ENCODE data around the gene TBC1D22A.

The TBC1D22A gene

GRCh38 chr22:46964773-46965550, 202.5 kb downstream of the TBC1D22A start:
- no peak for DNase-seq

DNA sequence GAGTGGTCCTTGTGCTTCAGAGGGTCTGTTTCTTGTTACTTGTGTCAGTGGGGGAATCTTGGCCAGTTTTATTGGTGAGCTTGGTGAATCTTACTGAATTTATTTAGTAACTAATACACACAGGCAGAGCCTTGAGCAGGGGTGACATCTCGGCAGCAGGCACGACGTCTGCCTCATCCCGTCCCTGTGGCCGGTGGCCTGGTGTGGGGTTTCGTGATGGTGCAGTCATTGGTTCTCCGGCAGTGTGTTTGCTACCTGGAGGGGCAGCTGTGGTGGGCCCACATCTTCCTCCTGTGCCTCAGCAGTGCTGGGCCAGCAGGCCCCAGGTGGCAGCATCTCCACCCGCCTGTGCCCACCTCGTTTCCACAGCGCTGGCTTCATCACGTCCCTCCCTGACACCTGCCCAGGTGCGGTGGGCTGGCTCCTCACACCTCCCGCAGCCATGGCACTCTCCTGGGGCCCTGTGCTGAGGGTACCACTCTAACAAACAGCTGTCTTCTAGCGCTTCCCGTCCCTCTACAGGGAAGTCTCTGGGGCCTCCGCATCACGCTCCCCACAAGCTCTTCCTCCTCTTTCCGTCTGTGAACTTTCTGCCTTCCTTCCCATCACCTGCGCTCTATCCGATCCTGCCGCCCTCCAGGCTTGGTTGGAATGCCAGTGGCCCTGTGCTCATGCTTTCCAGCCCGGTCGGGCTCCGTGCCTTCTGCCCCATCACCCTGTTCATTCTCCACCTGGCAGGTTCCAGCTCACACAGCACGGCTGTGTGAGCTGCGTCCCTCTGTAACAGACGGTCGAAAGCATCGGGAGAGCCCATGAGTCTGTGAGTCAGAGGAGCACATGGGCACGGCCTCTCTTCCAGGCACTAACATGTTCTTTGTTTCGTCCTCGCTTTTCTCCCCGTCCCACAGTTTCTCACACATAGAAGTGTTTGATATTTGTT, 203.4 kb downstream of the TBC1D22A start:
- no peak for DNase-seq

- DNase-seq: no peak
Measured at GRCh38 chr22:46966495-46966845, 204.0 kb downstream of the TBC1D22A start.

GRCh38 chr22:46966846-46967245, 204.4 kb downstream of the TBC1D22A start:
- no peak for DNase-seq

- no peak for DNase-seq
Measured at GRCh38 chr22:46967445-46968358, 205.3 kb downstream of the TBC1D22A start.

GRCh38 chr22:46968359-46968740, 205.9 kb downstream of the TBC1D22A start:
- no peak for DNase-seq

DNA sequence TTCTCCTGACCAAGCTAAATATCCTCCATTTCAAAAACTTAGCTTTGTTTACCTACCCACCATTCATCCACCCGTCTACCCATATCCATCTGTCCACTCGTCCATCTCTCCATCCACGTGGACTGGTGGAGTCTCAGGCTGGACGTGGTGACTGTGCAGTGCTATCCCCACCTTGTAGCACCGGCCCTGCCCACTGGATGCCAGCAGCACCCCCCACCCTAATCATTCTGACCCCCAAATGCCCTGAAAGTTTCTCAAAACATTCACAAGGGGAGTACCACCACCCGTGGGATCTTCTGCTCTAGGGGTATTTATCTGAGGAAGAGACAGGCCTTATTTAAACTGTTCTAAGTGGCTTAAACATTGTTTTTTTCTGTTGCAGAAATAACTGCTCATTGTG, 206.4 kb downstream of the TBC1D22A start:
- no peak for DNase-seq

DNA sequence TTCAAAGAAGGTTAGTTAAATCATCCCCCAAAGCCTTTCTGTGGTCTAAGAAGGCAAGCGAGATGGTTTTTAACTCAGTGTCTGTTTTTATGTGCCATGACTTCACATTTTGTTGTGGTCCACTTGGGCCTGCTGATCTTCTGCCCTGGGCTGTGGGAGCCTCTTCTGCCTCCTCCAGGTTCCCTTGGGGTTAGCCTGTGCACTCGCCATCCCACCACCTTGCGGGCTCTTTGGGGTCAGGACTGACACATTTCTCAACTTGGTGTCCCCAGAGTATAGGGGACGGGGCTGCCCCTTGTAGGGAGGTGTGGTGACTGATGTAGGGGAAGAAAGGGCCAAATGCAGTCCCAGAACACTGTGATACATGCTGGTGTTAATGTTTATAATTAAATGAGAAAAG, 207.0 kb downstream of the TBC1D22A start:
- no peak for DNase-seq

- DNase-seq: no peak
Measured at GRCh38 chr22:46969961-46970360, 207.5 kb downstream of the TBC1D22A start.

- DNase-seq: no peak
Measured at GRCh38 chr22:46970411-46971098, 208.1 kb downstream of the TBC1D22A start.

- DNase-seq: no peak
Measured at GRCh38 chr22:46971099-46971763, 208.8 kb downstream of the TBC1D22A start.

GRCh38 chr22:46971764-46972125, 209.3 kb downstream of the TBC1D22A start:
- DNase-seq: no peak

GRCh38 chr22:46972256-46972655, 209.8 kb downstream of the TBC1D22A start:
- DNase-seq: no peak

GRCh38 chr22:46972901-46973831, 210.7 kb downstream of the TBC1D22A start:
- no peak for DNase-seq

GRCh38 chr22:46974077-46974476, 211.6 kb downstream of the TBC1D22A start:
- DNase-seq: no peak

DNA sequence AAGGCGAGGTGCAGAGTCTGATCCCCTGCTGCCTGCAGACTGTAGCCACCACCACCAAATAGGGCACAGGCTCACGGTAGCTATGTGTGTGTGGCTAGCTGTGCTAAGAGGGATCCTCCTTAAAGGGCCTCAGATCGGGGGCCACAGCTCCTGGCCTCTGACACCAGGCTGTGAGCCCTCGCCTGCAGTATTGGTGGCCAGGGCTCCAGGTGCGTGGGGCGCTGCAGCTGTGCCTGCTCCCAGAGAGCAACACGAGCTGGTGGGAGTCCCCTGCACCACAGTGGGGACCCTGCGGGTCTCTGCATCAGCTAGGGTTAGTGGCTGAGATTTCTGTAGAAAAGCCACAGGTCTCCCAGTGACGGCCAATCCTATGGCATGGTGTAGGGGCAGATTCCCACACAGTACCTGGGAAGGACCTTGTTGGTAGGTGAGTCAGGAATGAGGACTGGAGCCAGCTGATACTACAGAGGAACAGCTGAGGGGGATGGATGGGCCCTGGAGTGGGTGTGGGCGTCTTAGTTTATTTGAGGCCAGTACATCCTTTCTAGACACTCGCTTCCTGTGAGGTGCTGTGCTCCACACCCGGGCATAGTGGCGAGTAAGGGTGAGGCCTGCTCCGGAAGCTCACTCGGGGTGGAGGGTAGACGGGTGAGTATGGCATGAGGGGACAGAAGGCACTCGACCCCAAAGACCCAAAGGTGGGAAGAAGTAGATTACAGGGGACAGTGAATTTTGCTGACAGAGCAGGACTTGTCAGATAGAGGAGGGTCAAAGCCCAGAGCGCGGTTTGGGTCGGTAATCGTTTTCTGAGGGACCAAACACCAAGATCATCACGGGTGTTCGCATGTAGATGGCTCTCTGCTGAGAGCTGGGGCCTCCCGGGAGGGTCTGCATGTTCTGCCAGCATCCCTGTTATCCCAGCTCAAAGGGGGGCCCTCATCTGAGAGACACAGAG, 212.5 kb downstream of the TBC1D22A start:
- DNase-seq: no peak

GRCh38 chr22:46976143-46976542, 213.7 kb downstream of the TBC1D22A start:
- no peak for DNase-seq

- no peak for DNase-seq
Measured at GRCh38 chr22:46976598-46976997, 214.1 kb downstream of the TBC1D22A start.

GRCh38 chr22:46977656-46978343, 215.3 kb downstream of the TBC1D22A start:
- DNase-seq: no peak

All from NCI-H748 treated with DMSO at 0.1 percent for 48 hours (cell line).